Endothelial cell of umbilical vein (primary cell): ENCODE measurements around the gene CENPF. TPM values are rescaled to one million over a fixed set of nuclear protein-coding genes. Genes with fewer than 3 reads are reported as not detected.

Experiments
- BruUV-seq: library from RNA; stranded (reverse); fragments of 400-500 nt; replicated peaks from 2 replicates; lab custom pipeline; 2021; lab: Mats Ljungman, UMichigan
- CTCF ChIA-PET: fragments of 300-600, 350-600 bp; sonication (Branson Sonifier 250); formaldehyde crosslinking; loops from one replicate; lab custom pipeline; 2021; ENCODE audit warnings: antibody characterized with exemption, inconsistent platforms; lab: Charles Lee
- POLR2A ChIA-PET: fragments of 300-600, 350-600 bp; sonication (Branson Sonifier 250); formaldehyde crosslinking; loops from one replicate; lab custom pipeline; 2021; ENCODE audit warnings: antibody characterized with exemption, inconsistent platforms; lab: Charles Lee
- DNase-seq: peaks from one replicate; pipeline ENCODE4 v3.0.0-alpha.2; 2011; ENCODE audit warnings: low read depth, low spot score
- FAIRE-seq: peaks from 2 replicates; lab custom pipeline; 2011; peaks lifted over from hg19 to GRCh38; lab: Jason Lieb, UNC
- H2AFZ ChIP-seq: 2 replicates; pipeline ENCODE4 v1.6.0; 2012; ENCODE audit warnings: low read depth, low read length, control low read depth, inconsistent platforms
- H3K27ac ChIP-seq: 2 replicates; pipeline ENCODE4 v1.5.1; 2011; ENCODE audit warnings: low read depth, mild to moderate bottlenecking, control low read depth, low read length, moderate library complexity; ENCODE audit not compliant: insufficient read depth
- H3K27me3 ChIP-seq, 2 experiments: 2 replicates each; pipeline versions ENCODE4 v1.6.0 to v1.6.1; 2011; ENCODE audit warnings: low read length in 2 of 2, mixed read lengths in 1 of 2; ENCODE audit not compliant: control insufficient read depth in 2 of 2, insufficient read depth in 2 of 2
- H3K36me3 ChIP-seq, 2 experiments: 2 replicates in 1 of 2; 3 replicates in 1 of 2; pipeline ENCODE4 v1.5.1; 2011; ENCODE audit warnings: low read length in 2 of 2, mild to moderate bottlenecking in 1 of 2, moderate library complexity in 1 of 2; ENCODE audit not compliant: control insufficient read depth in 2 of 2, insufficient read depth in 2 of 2; ENCODE audit errors: extremely low read depth in 1 of 2
- H3K4me1 ChIP-seq: 3 replicates; pipeline ENCODE4 v1.5.1; 2011; ENCODE audit warnings: mild to moderate bottlenecking, low read length; ENCODE audit not compliant: control insufficient read depth, insufficient read depth; ENCODE audit errors: extremely low read depth
- H3K4me2 ChIP-seq: 2 replicates; pipeline ENCODE4 v1.6.1; 2011; ENCODE audit warnings: low read length, control low read depth, mixed read lengths; ENCODE audit not compliant: insufficient read depth
- H3K4me3 ChIP-seq, 3 experiments: fragments of 200-600 bp in 1 of 3; sonication (generic), shearing (Covaris generic) in 1 of 3; replicated peaks in 1 of 3; 2 replicates each; pipeline ENCODE4 v1.5.1; 2011 to 2016; ENCODE audit warnings: control low read depth in 3 of 3, low read length in 3 of 3, mild to moderate bottlenecking in 2 of 3, inconsistent platforms in 1 of 3, low read depth in 1 of 3, moderate library complexity in 1 of 3; ENCODE audit not compliant: insufficient read depth in 1 of 3
- H3K79me2 ChIP-seq: 2 replicates; pipeline ENCODE4 v1.6.0; 2012; ENCODE audit warnings: low read length, inconsistent platforms; ENCODE audit not compliant: control insufficient read depth, insufficient read depth
- H3K9ac ChIP-seq: replicated peaks from 2 replicates; pipeline ENCODE3; 2011; ENCODE audit warnings: low read length, control low read depth; ENCODE audit not compliant: insufficient read depth; ENCODE audit errors: extremely low read depth
- H3K9me1 ChIP-seq: replicated peaks from 3 replicates; pipeline ENCODE4 v1.6.0; 2011; ENCODE audit warnings: mild to moderate bottlenecking, low read length; ENCODE audit not compliant: control insufficient read depth, insufficient read depth; ENCODE audit errors: extremely low read depth
- H3K9me3 ChIP-seq: replicated peaks from 2 replicates; pipeline ENCODE4 v1.5.1; 2012; ENCODE audit warnings: low read length, inconsistent platforms; ENCODE audit not compliant: control insufficient read depth, insufficient read depth
- H4K20me1 ChIP-seq: replicated peaks from 2 replicates; pipeline ENCODE3; 2011; ENCODE audit warnings: mild to moderate bottlenecking, low read length; ENCODE audit not compliant: control insufficient read depth, insufficient read depth; ENCODE audit errors: extremely low read depth
- EZH2 ChIP-seq: IDR thresholded peaks from 2 replicates; pipeline ENCODE4 v1.6.1; 2012; ENCODE audit warnings: borderline replicate concordance, low read depth, mild to moderate bottlenecking, moderate library complexity, low read length, inconsistent platforms; ENCODE audit not compliant: severe bottlenecking
- FOS ChIP-seq: IDR thresholded peaks from 2 replicates; pipeline ENCODE4 v1.6.1; 2011; ENCODE audit warnings: mild to moderate bottlenecking, low read length, moderate library complexity, borderline replicate concordance; ENCODE audit not compliant: insufficient read depth
- GATA2 ChIP-seq: IDR thresholded peaks from 2 replicates; pipeline ENCODE4 v1.7.0; 2011; ENCODE audit warnings: low read depth, mild to moderate bottlenecking, moderate library complexity, mixed read lengths, low read length; ENCODE audit not compliant: insufficient read length, insufficient read depth
- JUN ChIP-seq: IDR thresholded peaks from 2 replicates; pipeline ENCODE4 v1.6.1; 2011; ENCODE audit warnings: borderline replicate concordance, low read depth; ENCODE audit not compliant: insufficient read length, insufficient read depth
- MYC ChIP-seq: IDR thresholded peaks from one replicate; pipeline ENCODE4 v1.6.1; 2011; ENCODE audit warnings: mild to moderate bottlenecking, low read depth, low read length
- POLR2A ChIP-seq: IDR thresholded peaks from 2 replicates; pipeline ENCODE4 v1.6.1; 2012; ENCODE audit warnings: low read depth, mild to moderate bottlenecking, control low read depth, low read length
- POLR2AphosphoS5 ChIP-seq: IDR thresholded peaks from 2 replicates; pipeline ENCODE4 v1.6.1; 2012; ENCODE audit warnings: low read depth, mild to moderate bottlenecking, control low read depth, low read length, moderate library complexity; ENCODE audit not compliant: insufficient read depth
- dilution Hi-C: fragments of 300-500 bp; cut with MboI; formaldehyde crosslinking; loops from one replicate; pipeline ENCODE4 v1.15.0; 2019; ENCODE audit warnings: low sequenced_read_pairs; ENCODE audit not compliant: extremely low pct_ligation_motif_present
- intact Hi-C: fragments of 100-400 bp; cut with micrococcal nuclease; formaldehyde crosslinking; loops from one replicate; pipeline ENCODE4 v1.10.0; 2022
- polyA plus RNA-seq, 4 experiments: library from polyadenylated mRNA; depleted of rRNA in 3 of 4; stranded (reverse) in 3 of 4; unstranded in 1 of 4; fragments of >200 nt; gene quantifications; 2 replicates each; pipeline versions ENCODE4 v1.2.1 to v1.2.3, GENCODE V29; 2011 to 2012; ENCODE audit warnings: missing spikeins in 1 of 4
- total RNA-seq: library from RNA; stranded (reverse); gene quantifications from 2 replicates; pipeline ENCODE4 v1.2.3, GENCODE V29; 2021
- TF ChIP-seq, protein P1 (sequence below): IDR thresholded peaks from 2 replicates; pipeline ENCODE4 v1.6.1; 2011; ENCODE audit not compliant: insufficient read depth, insufficient read length
- TF ChIP-seq, protein P2 (sequence below), 2 donors: IDR thresholded peaks; 1 replicate in 1 of 2; 2 replicates in 1 of 2; pipeline ENCODE4 v1.5.1; 2011; ENCODE audit warnings: low read length in 2 of 2, mild to moderate bottlenecking in 2 of 2, moderate library complexity in 2 of 2, control low read depth in 1 of 2, inconsistent platforms in 1 of 2, low read depth in 1 of 2; ENCODE audit not compliant: insufficient read depth in 1 of 2; ENCODE audit errors: extremely low read depth in 1 of 2

CENPF gene
- total and polyA plus RNA-seq, 2 donors (not counting 3 experiments of a cell fraction or from before 2014, with no cell fraction given): 6.4 to 66.2 TPM

DNA sequence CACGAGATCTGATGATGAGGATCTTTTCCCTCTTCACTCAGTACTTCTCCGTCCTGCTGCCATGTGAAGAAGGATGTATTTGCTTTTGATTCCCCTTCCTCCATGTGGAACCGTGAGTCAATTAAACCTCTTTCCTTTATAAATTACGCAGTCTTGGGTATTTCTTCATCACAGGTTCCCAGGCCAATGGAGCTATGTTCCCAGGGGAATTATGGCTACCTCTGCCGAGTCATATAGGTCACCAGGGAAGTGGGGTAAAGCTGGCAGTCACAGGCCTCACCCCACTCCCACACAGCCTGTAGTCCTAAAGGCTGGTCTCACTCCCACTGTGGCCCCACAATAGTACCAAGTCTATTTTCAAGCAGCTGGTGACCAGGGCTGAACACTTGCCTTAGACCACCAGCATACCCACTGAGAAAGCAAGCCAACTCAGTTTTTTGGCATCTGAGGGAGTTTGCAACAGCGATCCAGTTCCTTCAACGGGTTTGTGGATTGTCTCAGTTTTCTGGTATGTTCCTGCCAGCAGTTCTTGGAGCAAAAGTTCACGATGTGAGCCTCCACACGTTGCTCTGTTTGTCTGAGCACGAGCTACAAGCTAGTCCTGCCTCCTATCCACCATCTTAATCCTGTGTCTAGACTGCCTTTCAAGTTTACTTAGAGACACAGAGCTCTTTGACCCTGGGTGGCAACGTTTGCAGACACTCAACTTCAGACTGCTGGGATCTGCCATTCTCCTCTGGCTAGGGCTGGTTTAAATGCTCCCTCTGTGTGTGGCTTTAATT, 104.5 kb downstream of the CENPF start:
- Histone ChIP-seq H4K20me1 (no peaks in the 10 kb centered on the region), H3K27me3 (no peaks in the 10 kb centered on the region), H2AFZ (no peak overlapping the region), H3K4me3 (no peak overlapping the region), H3K9me1 (no peaks in the 10 kb centered on the region), H3K4me1 (no peaks in the 10 kb centered on the region), H3K9ac (no peak overlapping the region), H3K27ac (no peak overlapping the region), H3K4me2 (no peak overlapping the region), H3K79me2 (no peaks in the 10 kb centered on the region), H3K9me3 (no peaks in the 10 kb centered on the region), H3K36me3 (no peaks in the 10 kb centered on the region)
- TF ChIP-seq POLR2AphosphoS5: no peak
- TF ChIP-seq, protein P1, sequence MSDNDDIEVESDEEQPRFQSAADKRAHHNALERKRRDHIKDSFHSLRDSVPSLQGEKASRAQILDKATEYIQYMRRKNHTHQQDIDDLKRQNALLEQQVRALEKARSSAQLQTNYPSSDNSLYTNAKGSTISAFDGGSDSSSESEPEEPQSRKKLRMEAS: no peak
- TF ChIP-seq MYC: no peak
- no peak for TF ChIP-seq JUN
- no peak for TF ChIP-seq GATA2
- no peak for TF ChIP-seq POLR2A
- TF ChIP-seq EZH2: no peak
- TF ChIP-seq, protein P2, sequence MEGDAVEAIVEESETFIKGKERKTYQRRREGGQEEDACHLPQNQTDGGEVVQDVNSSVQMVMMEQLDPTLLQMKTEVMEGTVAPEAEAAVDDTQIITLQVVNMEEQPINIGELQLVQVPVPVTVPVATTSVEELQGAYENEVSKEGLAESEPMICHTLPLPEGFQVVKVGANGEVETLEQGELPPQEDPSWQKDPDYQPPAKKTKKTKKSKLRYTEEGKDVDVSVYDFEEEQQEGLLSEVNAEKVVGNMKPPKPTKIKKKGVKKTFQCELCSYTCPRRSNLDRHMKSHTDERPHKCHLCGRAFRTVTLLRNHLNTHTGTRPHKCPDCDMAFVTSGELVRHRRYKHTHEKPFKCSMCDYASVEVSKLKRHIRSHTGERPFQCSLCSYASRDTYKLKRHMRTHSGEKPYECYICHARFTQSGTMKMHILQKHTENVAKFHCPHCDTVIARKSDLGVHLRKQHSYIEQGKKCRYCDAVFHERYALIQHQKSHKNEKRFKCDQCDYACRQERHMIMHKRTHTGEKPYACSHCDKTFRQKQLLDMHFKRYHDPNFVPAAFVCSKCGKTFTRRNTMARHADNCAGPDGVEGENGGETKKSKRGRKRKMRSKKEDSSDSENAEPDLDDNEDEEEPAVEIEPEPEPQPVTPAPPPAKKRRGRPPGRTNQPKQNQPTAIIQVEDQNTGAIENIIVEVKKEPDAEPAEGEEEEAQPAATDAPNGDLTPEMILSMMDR (IDR thresholded peaks at IDR 0.05; ENCODE audit: extremely low read depth in 1 of 2, insufficient read depth in 1 of 2, low read depth in 1 of 2, low read length in 2 of 2): no peak
- no peak for TF ChIP-seq FOS
- dilution Hi-C loops: no loop called here
- FAIRE-seq (no peak), DNase-seq (no peak)
- ChIA-PET CTCF (no interaction called here), POLR2A (no interaction called here)
- BruUV-seq: no TSS peak
- intact Hi-C loops: no loop called here
